Measurements from ENCODE around the gene KRTAP4-4.

DNA sequence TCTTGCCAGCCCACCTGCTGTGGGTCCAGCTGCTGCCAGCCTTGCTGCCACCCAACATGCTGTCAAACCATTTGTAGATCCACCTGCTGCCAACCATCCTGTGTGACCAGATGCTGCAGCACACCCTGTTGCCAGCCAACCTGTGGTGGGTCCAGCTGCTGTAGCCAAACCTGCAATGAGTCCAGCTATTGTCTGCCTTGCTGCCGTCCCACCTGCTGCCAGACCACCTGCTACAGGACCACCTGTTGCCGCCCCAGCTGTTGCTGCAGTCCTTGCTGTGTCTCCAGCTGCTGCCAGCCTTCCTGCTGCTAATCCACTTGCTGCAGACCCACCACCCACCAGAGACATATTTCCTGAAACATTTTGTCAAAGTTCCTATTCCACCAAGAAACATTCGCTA, 29.8 kb upstream of the KRTAP4-4 start:
- TF ChIP-seq, protein P1, sequence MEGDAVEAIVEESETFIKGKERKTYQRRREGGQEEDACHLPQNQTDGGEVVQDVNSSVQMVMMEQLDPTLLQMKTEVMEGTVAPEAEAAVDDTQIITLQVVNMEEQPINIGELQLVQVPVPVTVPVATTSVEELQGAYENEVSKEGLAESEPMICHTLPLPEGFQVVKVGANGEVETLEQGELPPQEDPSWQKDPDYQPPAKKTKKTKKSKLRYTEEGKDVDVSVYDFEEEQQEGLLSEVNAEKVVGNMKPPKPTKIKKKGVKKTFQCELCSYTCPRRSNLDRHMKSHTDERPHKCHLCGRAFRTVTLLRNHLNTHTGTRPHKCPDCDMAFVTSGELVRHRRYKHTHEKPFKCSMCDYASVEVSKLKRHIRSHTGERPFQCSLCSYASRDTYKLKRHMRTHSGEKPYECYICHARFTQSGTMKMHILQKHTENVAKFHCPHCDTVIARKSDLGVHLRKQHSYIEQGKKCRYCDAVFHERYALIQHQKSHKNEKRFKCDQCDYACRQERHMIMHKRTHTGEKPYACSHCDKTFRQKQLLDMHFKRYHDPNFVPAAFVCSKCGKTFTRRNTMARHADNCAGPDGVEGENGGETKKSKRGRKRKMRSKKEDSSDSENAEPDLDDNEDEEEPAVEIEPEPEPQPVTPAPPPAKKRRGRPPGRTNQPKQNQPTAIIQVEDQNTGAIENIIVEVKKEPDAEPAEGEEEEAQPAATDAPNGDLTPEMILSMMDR (IDR thresholded peaks at IDR 0.05): no peak
- TF ChIP-seq POLR2A (IDR thresholded peaks at IDR 0.05): no peak
